Left lung (tissue), 10 donors: ENCODE measurements around the gene SORL1. TPM values are rescaled to one million over a fixed set of nuclear protein-coding genes. Genes with fewer than 3 reads are reported as not detected.

Source experiments
- ATAC-seq: fragments of 200-7000 bp; cut with Tn5 transposase; one replicate; pipeline ENCODE4 v1.9.1; 2020; ENCODE audit warnings: moderate library complexity
- DNase-seq, 4 donors: peaks; one replicate each; pipeline ENCODE4 v3.0.0-alpha.2; 2013 to 2020
- H3K27ac ChIP-seq, 2 donors: fragments of 200-600 bp; sonication (generic) in 1 of 2; one replicate each; pipeline versions ENCODE4 v1.5.0 to v1.8.0; 2020 to 2021
- H3K27me3 ChIP-seq, 2 donors: fragments of 200-600 bp; sonication (generic) in 1 of 2; one replicate each; pipeline versions ENCODE4 v1.5.0 to v1.8.0; 2020 to 2021
- H3K36me3 ChIP-seq, 2 donors: fragments of 200-600 bp; sonication (generic) in 1 of 2; one replicate each; pipeline versions ENCODE4 v1.5.0 to v1.8.0; 2020 to 2021
- H3K4me1 ChIP-seq, 2 donors: fragments of 200-600 bp; one replicate each; pipeline ENCODE4 v1.8.0; 2021
- H3K4me3 ChIP-seq, 2 donors: fragments of 200-600 bp; sonication (generic) in 1 of 2; one replicate each; pipeline versions ENCODE4 v1.5.0 to v1.8.0; 2020 to 2021; ENCODE audit warnings: mild to moderate bottlenecking in 1 of 2
- H3K9me3 ChIP-seq, 2 donors: fragments of 200-600 bp; sonication (generic) in 1 of 2; one replicate each; pipeline versions ENCODE4 v1.5.0 to v1.8.0; 2020 to 2021
- intact Hi-C, 2 donors: fragments of 100-400 bp; cut with DNase I; formaldehyde crosslinking; loops; one replicate each; pipeline versions ENCODE4 v1.11.2 to v1.14.2; 2022
- polyA plus RNA-seq, 6 donors: library from polyadenylated mRNA; unstranded; fragments of 120-200 nt; gene quantifications; one replicate each; pipeline ENCODE4 v1.2.1, GENCODE V29; 2013; ENCODE audit not compliant: insufficient read length in 6 of 6
- total RNA-seq, 2 donors: library from RNA; stranded (reverse); fragmentation: NEBNext Ultra II Directional; extraction: Animal tissue kit (Norgen Biotek cat#: 25700); gene quantifications; one replicate each; pipeline ENCODE4 v1.2.1, GENCODE V29; 2021
- TF ChIP-seq, protein P1 (sequence below), 2 donors: fragments of 200-600 bp; sonication (generic) in 1 of 2; IDR thresholded peaks; one replicate each; pipeline versions ENCODE4 v1.5.0 to v1.8.0; 2021; ENCODE audit warnings: antibody characterized with exemption in 2 of 2
- donor health status: DM: no; HTN: yes; CAD: no.
- donor health status: DM: no; HTN: no; CAD: no.

The SORL1 gene
- total and polyA plus RNA-seq, 8 donors: 29.8 to 114 (median 33.4) TPM

DNA sequence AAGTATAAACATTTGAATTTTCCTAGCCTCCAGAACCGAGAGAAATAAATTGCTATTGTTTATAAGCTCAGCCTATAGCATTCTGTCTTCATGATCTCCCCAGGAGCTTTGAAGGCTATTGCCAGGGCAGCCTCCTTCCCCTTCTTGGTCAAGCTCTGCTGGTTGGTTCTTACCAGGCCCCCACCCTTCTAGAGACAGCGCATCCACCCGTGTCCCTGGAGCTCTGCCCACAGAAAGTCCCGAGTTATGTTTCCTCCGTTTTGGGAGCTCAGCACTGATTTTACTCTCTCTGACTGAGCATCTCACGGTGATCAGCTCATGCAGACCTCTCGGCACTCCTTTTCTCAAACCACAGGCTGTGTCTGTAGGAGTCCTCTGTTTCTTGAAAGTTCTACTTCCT lies 124.4 kb downstream of the SORL1 start:
- intact Hi-C loops: no loop called here
- peak in 1 of 4 donors; percentile 43 for DNase-seq
- H3K27ac ChIP-seq: no peak overlapping the region
- TF ChIP-seq, protein P1, sequence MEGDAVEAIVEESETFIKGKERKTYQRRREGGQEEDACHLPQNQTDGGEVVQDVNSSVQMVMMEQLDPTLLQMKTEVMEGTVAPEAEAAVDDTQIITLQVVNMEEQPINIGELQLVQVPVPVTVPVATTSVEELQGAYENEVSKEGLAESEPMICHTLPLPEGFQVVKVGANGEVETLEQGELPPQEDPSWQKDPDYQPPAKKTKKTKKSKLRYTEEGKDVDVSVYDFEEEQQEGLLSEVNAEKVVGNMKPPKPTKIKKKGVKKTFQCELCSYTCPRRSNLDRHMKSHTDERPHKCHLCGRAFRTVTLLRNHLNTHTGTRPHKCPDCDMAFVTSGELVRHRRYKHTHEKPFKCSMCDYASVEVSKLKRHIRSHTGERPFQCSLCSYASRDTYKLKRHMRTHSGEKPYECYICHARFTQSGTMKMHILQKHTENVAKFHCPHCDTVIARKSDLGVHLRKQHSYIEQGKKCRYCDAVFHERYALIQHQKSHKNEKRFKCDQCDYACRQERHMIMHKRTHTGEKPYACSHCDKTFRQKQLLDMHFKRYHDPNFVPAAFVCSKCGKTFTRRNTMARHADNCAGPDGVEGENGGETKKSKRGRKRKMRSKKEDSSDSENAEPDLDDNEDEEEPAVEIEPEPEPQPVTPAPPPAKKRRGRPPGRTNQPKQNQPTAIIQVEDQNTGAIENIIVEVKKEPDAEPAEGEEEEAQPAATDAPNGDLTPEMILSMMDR (IDR thresholded peaks at IDR 0.05): no peak
- peak; percentile 49 for ATAC-seq
- no peaks in the 10 kb centered on the region for H3K9me3 ChIP-seq
- peaks cover 0 to 76% of the 10 kb centered on the region in 2 donors for H3K36me3 ChIP-seq
- H3K4me1 ChIP-seq: peaks cover 0 to 55% of the 10 kb centered on the region in 2 donors
- H3K4me3 ChIP-seq: no peak overlapping the region
- H3K27me3 ChIP-seq: no peaks in the 10 kb centered on the region

DNA sequence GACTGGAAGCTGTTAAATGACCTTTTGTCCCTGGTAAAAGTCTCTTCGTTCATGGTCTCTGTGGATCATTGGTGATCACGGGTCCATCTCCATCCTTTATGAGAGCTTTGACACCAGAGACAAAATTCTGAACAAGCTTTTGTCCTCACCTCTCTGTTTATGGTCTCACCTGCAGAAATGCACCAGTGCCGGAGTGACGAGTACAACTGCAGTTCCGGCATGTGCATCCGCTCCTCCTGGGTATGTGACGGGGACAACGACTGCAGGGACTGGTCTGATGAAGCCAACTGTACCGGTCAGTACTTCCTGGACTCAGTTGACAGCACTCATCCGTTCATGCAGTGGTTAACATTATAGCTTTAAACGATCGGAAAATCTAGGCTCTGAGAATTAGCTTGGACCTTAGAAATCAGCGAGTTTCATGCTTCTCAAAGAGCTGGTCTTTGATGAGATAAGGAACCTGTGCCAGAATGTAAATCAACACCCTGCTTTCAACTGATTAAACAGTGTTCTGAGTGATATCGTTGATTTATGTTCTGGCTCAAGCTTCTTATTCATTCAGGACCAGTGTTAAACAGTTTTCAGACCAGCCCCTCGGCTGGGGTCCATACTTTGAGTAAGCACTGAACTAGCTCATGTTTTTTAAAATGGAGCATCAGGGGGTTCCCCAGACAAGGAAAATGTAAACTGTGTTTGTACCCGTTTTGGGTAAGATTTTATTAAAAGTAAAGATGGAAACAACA lies 125.2 kb downstream of the SORL1 start:
- peaks cover 0 to 70% of the 10 kb centered on the region in 2 donors for H3K36me3 ChIP-seq

DNA sequence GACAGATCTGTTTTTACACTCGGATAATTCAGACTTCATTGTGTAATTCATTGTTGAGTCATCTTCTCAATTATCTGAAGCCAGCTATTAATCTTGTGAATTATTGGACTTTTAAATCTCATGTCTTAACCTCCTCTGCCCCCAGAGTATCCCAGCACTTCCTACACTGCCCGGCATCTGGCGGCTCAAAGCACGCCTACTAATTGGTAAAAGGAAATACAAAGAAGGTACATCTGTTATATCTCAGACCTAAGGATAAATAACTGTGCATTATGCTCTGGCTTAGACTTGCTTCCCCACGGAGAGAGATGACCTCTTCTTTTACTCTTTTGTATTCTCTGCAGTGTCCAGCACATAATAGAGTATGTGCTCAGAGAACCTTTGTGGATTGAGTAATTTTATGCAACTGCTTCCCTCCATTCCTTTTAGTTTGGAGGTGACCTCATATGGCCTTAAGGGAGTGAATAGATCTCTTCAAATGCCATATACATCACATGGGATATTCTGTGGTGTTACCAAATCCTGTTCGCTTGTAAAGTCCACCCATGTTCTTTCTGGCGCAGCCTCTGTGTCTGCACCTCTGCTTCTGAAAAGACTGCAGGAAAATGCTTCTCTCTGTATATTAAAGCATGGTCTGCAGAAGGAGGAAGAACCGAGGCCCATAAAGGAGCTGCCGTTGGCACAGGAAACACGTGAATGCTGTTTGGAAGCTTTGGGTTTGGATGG lies 126.3 kb downstream of the SORL1 start:
- Histone ChIP-seq H3K27ac (no peak overlapping the region), H3K4me1 (peaks cover 0 to 59% of the 10 kb centered on the region in 2 donors), H3K4me3 (no peak overlapping the region), H3K27me3 (no peaks in the 10 kb centered on the region), H3K9me3 (no peaks in the 10 kb centered on the region), H3K36me3 (peaks cover 0 to 70% of the 10 kb centered on the region in 2 donors)
- DNase-seq (no peak), ATAC-seq (no peak)
- TF ChIP-seq, protein P1 (IDR thresholded peaks at IDR 0.05): no peak
- intact Hi-C loops: no loop called here

More for the DNA sequence above, 125.2 kb downstream of the SORL1 start:
- no peak for DNase-seq
- intact Hi-C loops: no loop called here
- no peak for ATAC-seq
- Histone ChIP-seq H3K27me3 (no peaks in the 10 kb centered on the region), H3K4me1 (peaks cover 0 to 58% of the 10 kb centered on the region in 2 donors), H3K27ac (no peak overlapping the region), H3K4me3 (no peak overlapping the region), H3K9me3 (no peaks in the 10 kb centered on the region)
- TF ChIP-seq, protein P1 (IDR thresholded peaks at IDR 0.05): no peak

DNA sequence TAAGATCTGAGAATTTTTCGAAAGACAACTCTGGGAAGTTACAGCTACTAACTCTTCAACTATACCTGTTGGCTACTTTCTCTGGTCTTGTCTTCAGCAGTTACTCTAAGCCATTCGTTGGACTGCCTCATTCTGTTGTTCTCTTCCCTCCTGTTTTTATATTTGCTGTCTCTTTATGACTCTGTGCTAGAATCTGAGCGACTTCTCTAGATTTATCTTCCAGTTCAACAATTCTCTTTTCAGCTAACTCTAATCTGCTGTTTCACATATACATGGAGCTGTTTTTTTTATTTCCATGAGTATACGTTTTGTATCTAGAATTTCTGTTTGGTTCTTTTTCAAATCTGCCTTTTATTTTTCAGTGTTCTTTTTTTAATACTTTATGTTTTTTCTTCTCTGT lies 128.0 kb downstream of the SORL1 start:
- no peak for ATAC-seq
- H3K36me3 ChIP-seq: peaks cover 0 to 72% of the 10 kb centered on the region in 2 donors
- H3K4me1 ChIP-seq: peaks cover 0 to 46% of the 10 kb centered on the region in 2 donors
- no peak overlapping the region for H3K27ac ChIP-seq
- no peak for DNase-seq
- no peak overlapping the region for H3K4me3 ChIP-seq
- H3K27me3 ChIP-seq: no peaks in the 10 kb centered on the region
- TF ChIP-seq, protein P1 (IDR thresholded peaks at IDR 0.05): no peak
- H3K9me3 ChIP-seq: no peaks in the 10 kb centered on the region
- intact Hi-C loops: no loop called here

DNA sequence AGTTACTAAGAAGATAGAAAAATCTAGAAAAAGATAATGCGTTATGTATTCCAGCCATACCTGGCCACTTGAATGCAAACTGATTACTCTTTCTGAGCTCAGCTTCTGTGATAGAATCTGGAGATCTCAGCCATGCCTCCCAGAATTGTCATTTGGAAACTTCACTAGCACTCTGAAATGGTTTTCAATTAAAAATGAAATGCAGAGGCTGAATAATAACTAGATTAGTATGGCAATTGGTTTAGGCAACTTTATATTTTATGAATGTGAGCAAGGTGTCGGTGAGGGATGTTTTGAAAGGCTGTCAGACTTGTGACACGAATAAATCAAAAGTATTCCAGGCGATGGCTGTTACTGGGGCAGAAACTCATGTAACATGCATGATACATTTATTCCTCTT lies 129.5 kb downstream of the SORL1 start:
- Histone ChIP-seq H3K4me1 (peaks cover 0 to 32% of the 10 kb centered on the region in 2 donors), H3K27me3 (no peaks in the 10 kb centered on the region), H3K4me3 (no peak overlapping the region), H3K36me3 (peaks cover 0 to 67% of the 10 kb centered on the region in 2 donors), H3K9me3 (no peaks in the 10 kb centered on the region), H3K27ac (no peak overlapping the region)
- TF ChIP-seq, protein P1 (IDR thresholded peaks at IDR 0.05): no peak
- no peak for DNase-seq
- intact Hi-C loops: no loop called here
- ATAC-seq: no peak
